Choroid plexus epithelial cell (primary cell): Measurements from ENCODE around the gene TXLNG.
A peak's percentile ranks its signal among the peaks of the same experiment; 100 is the strongest.

Experiments
- DNase-seq: peaks from one replicate; pipeline ENCODE4 v3.0.0-alpha.2; 2010; ENCODE audit warnings: low read depth
- H3K4me3 ChIP-seq: 2 replicates; pipeline ENCODE4 v1.5.1; 2011; ENCODE audit warnings: low read depth, mild to moderate bottlenecking, control low read depth, low read length, moderate library complexity
- CTCF ChIP-seq: conservative IDR thresholded peaks from 2 replicates; pipeline ENCODE4 v1.5.1; 2011; ENCODE audit warnings: low read depth, mild to moderate bottlenecking, control low read depth, inconsistent platforms, low read length, moderate library complexity

The TXLNG gene

DNA sequence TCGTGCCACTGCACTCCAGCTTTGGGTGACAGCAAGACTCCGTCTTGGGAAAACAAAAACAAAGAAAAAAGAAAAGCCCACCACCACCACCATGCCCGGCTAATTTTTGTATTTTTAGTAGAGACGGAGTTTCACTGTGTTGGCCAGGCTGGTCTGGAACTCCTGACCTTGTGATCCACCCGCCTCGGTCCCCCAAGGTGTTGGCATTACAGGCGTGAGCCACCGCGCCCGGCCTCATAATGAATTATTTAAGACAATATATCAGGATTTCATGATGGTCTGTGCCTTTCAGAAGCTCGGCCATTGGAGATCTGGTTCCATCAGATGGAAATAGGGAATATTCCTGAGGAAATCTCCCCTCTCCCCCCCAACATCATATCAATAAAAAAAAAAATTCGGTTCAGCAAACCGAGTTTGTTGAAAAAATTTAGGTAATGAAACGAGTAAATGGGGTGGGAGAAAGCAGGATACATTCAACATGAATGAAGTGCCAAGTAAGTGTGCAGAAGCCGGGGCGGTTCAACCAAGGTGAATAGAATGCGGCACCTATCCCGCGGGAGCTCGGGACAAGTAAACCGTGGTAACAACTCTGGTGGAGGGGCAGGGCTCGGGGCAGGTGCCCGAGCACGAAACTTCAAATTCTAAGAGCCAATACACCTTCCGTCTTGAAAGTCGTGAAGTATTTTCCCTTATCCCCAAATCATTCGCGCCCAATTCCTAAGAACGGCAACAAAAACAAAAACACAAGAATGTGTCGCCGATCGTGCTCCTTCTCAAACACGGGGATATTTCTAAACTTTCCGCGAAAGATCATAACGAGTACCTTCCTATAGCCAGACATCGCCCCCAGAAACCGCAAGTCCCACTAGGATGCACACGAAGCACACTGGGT lies 773 bp upstream of the TXLNG start:
- no peak for DNase-seq
- no peak for TF ChIP-seq CTCF
- peak overlapping the region; percentile 69 for H3K4me3 ChIP-seq

- no peak for TF ChIP-seq CTCF
- DNase-seq = no peak
- peak overlapping the region; percentile 77 for H3K4me3 ChIP-seq
These were observed 797 bp downstream of the TXLNG start for GRCh38 chrX:16786791-16787735.

GRCh38 chrX:16788477-16788876 lies 2.2 kb downstream of the TXLNG start:
- no peak for TF ChIP-seq CTCF
- peak; percentile 44 for DNase-seq
- H3K4me3 ChIP-seq = no peak overlapping the region

GRCh38 chrX:16796298-16796697 lies 10.0 kb downstream of the TXLNG start:
- no peak for TF ChIP-seq CTCF
- no peak overlapping the region for H3K4me3 ChIP-seq
- DNase-seq = no peak

DNA sequence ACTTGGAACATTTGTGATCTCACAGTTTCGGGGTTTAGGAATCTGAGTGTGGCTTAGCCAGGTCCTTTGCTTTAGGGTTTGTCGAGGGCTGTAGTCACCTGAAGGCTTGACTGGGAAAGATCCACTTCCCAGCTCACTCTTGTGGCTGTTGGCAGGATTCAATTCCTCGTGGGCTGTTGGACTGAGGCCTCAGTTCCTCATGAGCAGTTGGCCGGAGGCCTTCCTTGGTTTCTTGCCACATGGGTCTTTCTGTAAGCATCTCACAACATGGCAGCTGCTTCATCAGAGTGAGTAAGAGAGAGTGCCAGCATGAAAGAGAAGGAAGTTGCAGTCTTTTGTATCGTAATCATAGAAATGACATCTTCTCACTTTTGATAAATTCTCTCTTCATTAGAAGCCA lies 11.1 kb downstream of the TXLNG start:
- no peak for DNase-seq
- H3K4me3 ChIP-seq = no peak overlapping the region
- TF ChIP-seq CTCF = no peak

GRCh38 chrX:16797841-16798240 lies 11.6 kb downstream of the TXLNG start:
- TF ChIP-seq CTCF = no peak
- no peak overlapping the region for H3K4me3 ChIP-seq
- no peak for DNase-seq
